ENCODE results near the gene PTPN3.

The PTPN3 gene

GRCh38 chr9:109475526-109475925 is 22.6 kb downstream of the PTPN3 start:
- no peak for DNase-seq

- no peak for DNase-seq
Measured at GRCh38 chr9:109474944-109475343, 23.2 kb downstream of the PTPN3 start.

- DNase-seq: no peak
Measured at GRCh38 chr9:109474170-109474569, 23.9 kb downstream of the PTPN3 start.

GRCh38 chr9:109473329-109473728 is 24.8 kb downstream of the PTPN3 start:
- DNase-seq: no peak

- no peak for DNase-seq
Measured at GRCh38 chr9:109471475-109472393, 26.4 kb downstream of the PTPN3 start.

- peak; percentile 49 to 50 for DNase-seq
Measured at GRCh38 chr9:109469646-109470358, 28.3 kb downstream of the PTPN3 start.

- no peak for DNase-seq
Measured at GRCh38 chr9:109468927-109469326, 29.2 kb downstream of the PTPN3 start.

- DNase-seq: no peak
Measured at GRCh38 chr9:109467936-109468335, 30.2 kb downstream of the PTPN3 start.

- no peak for DNase-seq
Measured at GRCh38 chr9:109466623-109467590, 31.2 kb downstream of the PTPN3 start.

- DNase-seq: no peak
Measured at GRCh38 chr9:109463924-109464625, 34.0 kb downstream of the PTPN3 start.

- DNase-seq: no peak
Measured at GRCh38 chr9:109460576-109460975, 37.5 kb downstream of the PTPN3 start.

- no peak for DNase-seq
Measured at GRCh38 chr9:109459423-109459822, 38.7 kb downstream of the PTPN3 start.

- no peak for DNase-seq
Measured at GRCh38 chr9:109458453-109459211, 39.5 kb downstream of the PTPN3 start.

- no peak for DNase-seq
Measured at GRCh38 chr9:109456811-109457210, 41.3 kb downstream of the PTPN3 start.

GRCh38 chr9:109455861-109456260 is 42.2 kb downstream of the PTPN3 start:
- DNase-seq: no peak

GRCh38 chr9:109455391-109455790 is 42.7 kb downstream of the PTPN3 start:
- DNase-seq: no peak

- DNase-seq: no peak
Measured at GRCh38 chr9:109454601-109455155, 43.4 kb downstream of the PTPN3 start.

GRCh38 chr9:109454041-109454440 is 44.1 kb downstream of the PTPN3 start:
- no peak for DNase-seq

GRCh38 chr9:109453210-109453842 is 44.8 kb downstream of the PTPN3 start:
- no peak for DNase-seq

GRCh38 chr9:109452761-109453160 is 45.3 kb downstream of the PTPN3 start:
- DNase-seq: no peak

All from stimulated activated CD4-positive, alpha-beta T cell treated with anti-CD3 and anti-CD28 coated beads, Interleukin-4, amount 100 ng/mL, for 4 hours (primary cell).